Cardiac fibroblast (primary cell): ENCODE results near the gene DDX46.
"Not testable (repeated sequence)": the region's sequence is repeated elsewhere in the genome, so short reads cannot be mapped to it uniquely, and the experiment has no call there.

Experiments
- DNase-seq, 2 donors: peaks; one replicate each; pipeline versions ENCODE4 v3.0.0 to v3.0.0-alpha.2; 2010; ENCODE audit warnings: low read depth in 2 of 2
- H3K4me3 ChIP-seq, 2 donors: replicated peaks in 1 of 2; 1 replicate in 1 of 2; 2 replicates in 1 of 2; pipeline ENCODE4 v1.5.1; 2011; ENCODE audit warnings: low read depth in 2 of 2, low read length in 2 of 2, mild to moderate bottlenecking in 2 of 2, moderate library complexity in 1 of 2
- TF ChIP-seq, protein P1 (sequence below): IDR thresholded peaks from one replicate; pipeline ENCODE4 v1.5.1; 2011; ENCODE audit warnings: low read depth, mild to moderate bottlenecking, low read length, inconsistent platforms

The DDX46 gene

DNA sequence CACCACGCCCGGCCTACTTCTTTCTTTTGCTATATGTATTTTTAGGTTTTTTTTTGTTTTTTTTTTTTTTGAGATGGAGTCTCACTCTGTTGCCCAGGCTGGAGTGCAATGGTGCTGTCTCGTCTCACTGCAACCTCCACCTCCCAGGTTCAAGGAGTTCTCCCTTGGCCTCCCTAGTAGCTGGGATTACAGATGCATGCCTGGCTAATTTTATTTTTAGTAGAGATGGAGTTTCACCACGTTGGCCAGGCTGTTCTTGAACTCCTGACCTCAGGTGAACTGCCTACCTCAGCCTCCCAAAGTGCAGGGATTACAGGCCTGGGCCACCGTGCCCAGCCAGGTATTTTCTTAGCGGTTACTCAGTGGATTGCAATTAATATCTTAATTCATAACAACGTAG, 63.3 kb downstream of the DDX46 start:
- no peak for DNase-seq
- TF ChIP-seq, protein P1, sequence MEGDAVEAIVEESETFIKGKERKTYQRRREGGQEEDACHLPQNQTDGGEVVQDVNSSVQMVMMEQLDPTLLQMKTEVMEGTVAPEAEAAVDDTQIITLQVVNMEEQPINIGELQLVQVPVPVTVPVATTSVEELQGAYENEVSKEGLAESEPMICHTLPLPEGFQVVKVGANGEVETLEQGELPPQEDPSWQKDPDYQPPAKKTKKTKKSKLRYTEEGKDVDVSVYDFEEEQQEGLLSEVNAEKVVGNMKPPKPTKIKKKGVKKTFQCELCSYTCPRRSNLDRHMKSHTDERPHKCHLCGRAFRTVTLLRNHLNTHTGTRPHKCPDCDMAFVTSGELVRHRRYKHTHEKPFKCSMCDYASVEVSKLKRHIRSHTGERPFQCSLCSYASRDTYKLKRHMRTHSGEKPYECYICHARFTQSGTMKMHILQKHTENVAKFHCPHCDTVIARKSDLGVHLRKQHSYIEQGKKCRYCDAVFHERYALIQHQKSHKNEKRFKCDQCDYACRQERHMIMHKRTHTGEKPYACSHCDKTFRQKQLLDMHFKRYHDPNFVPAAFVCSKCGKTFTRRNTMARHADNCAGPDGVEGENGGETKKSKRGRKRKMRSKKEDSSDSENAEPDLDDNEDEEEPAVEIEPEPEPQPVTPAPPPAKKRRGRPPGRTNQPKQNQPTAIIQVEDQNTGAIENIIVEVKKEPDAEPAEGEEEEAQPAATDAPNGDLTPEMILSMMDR, result no peak
- H3K4me3 ChIP-seq, result no peak overlapping the region

DNA sequence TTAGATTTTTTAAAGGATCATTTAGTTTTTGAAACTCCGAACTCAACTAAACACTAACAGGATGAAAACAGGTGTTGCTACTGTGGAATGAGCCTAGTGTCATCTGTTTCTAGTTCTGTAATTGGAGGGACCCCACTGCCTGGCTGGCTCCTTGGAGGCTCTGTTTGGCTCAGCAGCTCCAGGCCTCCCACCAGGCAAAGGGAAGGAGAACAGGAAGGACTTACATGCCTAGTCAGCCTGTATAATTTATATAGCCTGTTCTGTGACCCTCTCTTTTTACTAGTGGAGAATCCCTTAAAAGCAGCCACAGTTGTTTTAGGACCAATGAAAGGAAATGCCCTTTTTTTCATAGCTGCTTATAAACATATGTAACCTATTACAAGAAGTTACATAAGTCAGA, 66.1 kb downstream of the DDX46 start:
- TF ChIP-seq, protein P1, result no peak
- H3K4me3 ChIP-seq, result no peak overlapping the region
- no peak for DNase-seq

DNA sequence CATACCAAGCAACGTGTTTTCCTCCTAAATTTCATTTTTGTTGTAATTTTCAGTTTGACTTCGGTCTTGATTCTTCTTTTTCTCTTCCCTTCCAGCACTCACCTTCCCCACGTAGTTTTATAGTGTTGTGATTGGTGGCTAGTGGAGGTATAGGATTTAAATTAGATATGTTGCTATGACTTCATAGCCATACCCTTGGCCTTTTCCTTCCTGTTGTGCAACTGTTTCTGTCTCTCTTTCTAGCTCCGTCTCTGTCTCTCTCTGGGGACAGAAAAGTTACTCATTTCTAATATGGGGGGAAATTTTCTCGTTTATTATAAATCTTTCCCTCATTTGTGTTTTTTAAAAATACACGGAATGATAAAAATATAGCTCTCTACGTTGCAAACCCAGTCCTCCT, 66.6 kb downstream of the DDX46 start:
- peak in 1 of 2 donors; percentile 54 for DNase-seq
- no peak overlapping the region for H3K4me3 ChIP-seq
- TF ChIP-seq, protein P1, result no peak

DNA sequence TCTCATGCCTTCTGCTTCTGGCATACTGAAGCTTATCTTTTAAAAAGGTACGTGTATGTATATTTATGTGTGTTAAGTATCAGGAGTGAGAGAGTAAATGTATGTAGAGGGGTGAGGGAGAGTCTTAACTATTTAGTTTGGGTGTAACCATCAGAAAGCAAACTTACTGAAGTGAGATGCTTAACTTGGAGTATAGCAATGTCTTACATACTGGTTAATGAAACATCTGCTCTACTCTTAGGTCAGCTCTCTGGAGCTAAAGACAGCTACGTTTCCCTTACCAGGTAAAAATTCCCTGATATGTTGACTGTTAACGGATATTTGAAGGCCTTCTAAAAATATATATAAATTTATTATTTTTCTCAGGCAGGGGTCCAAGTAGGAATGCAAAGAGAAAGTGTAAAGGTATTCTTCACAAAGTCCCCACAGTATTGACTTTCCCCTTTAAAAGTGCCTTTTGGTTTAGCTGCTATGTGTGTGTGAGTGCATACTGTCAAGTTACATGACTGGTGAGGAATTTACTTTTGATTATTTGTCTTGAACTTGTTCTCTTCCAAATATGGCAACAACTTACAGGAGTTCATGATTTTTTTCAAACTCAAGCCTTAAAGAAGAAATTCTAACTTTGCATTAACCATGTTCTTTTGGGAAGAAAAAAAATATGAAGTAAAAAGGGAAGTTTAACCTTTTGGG, 74.9 kb downstream of the DDX46 start:
- DNase-seq, result peak; percentile 5 to 14
- no peak overlapping the region for H3K4me3 ChIP-seq
- TF ChIP-seq, protein P1, result no peak

DNA sequence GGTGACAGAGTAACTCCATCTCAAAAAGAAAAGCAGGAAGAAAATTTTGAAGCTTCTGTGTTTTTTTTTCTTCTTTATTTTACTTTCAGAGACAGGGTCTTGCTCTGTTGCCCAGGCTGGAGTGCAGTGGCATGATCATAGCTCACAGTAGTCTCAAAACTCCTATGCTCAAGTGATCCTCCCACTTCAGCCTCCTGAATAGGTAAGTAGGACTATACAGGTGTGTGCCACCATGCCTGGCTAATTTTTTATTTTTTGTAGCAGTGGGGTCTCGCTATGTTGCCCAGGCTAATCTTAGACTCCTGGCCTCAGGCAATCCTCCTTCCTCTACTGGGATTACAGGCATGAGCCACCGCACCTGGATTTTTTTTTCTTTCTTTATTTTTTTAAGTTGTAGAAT, 77.0 kb downstream of the DDX46 start:
- TF ChIP-seq, protein P1, result no peak
- DNase-seq, result no peak
- no peak overlapping the region for H3K4me3 ChIP-seq

DNA sequence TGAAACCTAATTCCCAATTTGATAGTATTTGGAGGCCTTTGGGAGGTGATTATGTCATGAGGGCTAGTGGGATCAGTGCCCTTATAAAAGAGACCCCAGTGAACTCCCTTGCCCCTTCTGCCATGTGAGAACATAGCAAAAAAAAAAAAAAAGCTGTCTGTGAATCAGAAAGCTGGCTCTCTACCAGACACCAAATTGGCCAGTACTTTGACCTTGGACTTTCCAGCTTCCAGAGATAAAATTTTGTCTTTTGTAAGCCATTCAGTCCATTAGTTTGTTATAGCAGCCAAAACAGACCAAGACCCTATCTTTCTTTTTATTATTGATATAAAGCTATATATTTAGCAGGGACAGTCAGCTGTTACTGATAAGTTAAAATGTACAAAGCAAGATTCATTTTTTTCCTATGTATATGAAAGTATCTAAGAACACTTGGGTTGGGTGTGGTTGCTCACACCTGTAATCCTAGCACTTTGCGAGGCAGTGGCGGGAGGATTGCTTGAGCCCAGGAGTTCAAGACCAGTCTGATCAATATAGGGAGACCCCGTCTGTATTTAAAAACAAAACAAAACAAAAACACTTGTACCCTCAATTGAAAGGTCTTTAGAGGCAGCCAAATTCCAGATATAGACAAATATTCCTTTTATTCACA, 79.1 kb downstream of the DDX46 start:
- H3K4me3 ChIP-seq, result no peak overlapping the region
- TF ChIP-seq, protein P1, result no peak
- peak; percentile 37 to 39 for DNase-seq

DNA sequence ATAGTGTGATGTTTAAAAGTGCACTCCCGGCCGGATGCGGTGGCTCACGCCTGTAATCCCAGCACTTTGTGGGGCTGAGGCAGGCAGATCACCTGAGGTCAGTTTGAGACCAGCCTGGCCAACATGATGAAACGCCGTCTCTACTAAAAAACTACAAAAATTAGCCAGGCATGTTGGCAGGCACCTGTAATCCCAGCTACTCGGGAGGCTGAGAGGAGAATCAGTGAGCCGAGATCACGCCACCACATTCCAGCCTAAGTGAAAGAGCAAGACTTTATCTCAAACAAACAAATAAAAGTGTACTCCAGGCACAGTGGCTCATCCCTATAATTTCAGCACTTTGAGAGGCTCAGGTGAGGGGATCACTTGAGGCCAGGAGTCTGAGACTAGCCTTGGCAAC, 79.8 kb downstream of the DDX46 start:
- not testable (repeated sequence) for DNase-seq, H3K4me3 ChIP-seq
